Astrocyte of the spinal cord (primary cell): ENCODE measurements around the gene POU4F1.
A peak's percentile ranks its signal among the peaks of the same experiment; 100 is the strongest.

Experiments
- DNase-seq: peaks from one replicate; pipeline ENCODE4 v3.0.0; 2011; ENCODE audit warnings: low read depth, low spot score
- H3K4me3 ChIP-seq: 2 replicates; pipeline ENCODE4 v1.5.1; 2011; ENCODE audit warnings: low read depth, mild to moderate bottlenecking, low read length, moderate library complexity
- in situ Hi-C: cut with HindIII; loops from 2 replicates; pipeline ENCODE4 v1.10.0; 2017; ENCODE audit warnings: low sequenced_read_pairs
- TF ChIP-seq, protein P1 (sequence below): IDR thresholded peaks from 2 replicates; pipeline ENCODE4 v1.5.1; 2012; ENCODE audit warnings: low read depth, mild to moderate bottlenecking, low read length, inconsistent platforms

Gene POU4F1

DNA sequence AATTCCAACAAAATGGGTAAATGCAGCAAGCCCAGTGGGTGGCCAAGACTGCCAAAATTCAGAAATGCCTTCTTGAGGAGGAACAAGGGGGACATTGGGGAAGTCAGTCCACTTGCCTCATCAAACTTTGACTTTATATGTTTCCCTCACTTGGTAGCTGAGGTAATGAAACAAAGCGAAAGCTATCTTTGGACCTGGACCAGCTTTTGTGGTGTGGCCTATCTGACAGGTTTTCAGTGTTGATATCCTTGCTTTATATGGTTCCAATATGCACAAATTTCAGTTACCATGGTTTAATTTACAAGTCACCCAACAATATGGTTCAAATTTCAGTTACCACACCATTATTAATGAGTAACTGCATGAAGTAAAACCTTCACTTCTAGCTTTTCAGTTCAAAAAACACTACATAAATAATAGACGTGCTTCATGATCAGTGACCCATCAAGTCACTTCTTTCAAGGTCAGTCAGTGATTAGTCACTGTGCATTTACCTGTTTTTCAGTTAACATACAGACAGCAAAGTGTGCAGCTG, 17.7 kb upstream of the POU4F1 start:
- TF ChIP-seq, protein P1, sequence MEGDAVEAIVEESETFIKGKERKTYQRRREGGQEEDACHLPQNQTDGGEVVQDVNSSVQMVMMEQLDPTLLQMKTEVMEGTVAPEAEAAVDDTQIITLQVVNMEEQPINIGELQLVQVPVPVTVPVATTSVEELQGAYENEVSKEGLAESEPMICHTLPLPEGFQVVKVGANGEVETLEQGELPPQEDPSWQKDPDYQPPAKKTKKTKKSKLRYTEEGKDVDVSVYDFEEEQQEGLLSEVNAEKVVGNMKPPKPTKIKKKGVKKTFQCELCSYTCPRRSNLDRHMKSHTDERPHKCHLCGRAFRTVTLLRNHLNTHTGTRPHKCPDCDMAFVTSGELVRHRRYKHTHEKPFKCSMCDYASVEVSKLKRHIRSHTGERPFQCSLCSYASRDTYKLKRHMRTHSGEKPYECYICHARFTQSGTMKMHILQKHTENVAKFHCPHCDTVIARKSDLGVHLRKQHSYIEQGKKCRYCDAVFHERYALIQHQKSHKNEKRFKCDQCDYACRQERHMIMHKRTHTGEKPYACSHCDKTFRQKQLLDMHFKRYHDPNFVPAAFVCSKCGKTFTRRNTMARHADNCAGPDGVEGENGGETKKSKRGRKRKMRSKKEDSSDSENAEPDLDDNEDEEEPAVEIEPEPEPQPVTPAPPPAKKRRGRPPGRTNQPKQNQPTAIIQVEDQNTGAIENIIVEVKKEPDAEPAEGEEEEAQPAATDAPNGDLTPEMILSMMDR: no peak
- in situ Hi-C loops: no loop called here
- H3K4me3 ChIP-seq: no peak overlapping the region
- no peak for DNase-seq

DNA sequence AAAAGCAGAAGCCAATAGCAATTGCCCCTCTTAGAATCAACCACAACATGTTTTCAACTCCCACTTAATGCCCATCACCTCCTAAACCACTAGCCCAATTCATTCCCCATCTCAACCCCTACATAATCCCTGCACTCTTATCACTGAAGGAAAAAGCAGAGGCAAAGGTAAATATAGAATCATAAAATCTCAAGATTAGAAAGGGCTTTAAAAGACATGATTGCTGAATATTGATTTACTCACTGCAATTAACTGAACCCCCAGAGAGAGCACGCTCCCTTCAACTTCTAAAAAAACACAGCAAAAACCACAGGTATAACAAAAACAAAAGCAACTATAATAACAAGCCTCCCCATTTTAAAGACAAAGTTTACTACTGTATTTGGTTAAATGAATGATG, 15.1 kb upstream of the POU4F1 start:
- in situ Hi-C loops: no loop called here
- no peak overlapping the region for H3K4me3 ChIP-seq
- TF ChIP-seq, protein P1: no peak
- no peak for DNase-seq

DNA sequence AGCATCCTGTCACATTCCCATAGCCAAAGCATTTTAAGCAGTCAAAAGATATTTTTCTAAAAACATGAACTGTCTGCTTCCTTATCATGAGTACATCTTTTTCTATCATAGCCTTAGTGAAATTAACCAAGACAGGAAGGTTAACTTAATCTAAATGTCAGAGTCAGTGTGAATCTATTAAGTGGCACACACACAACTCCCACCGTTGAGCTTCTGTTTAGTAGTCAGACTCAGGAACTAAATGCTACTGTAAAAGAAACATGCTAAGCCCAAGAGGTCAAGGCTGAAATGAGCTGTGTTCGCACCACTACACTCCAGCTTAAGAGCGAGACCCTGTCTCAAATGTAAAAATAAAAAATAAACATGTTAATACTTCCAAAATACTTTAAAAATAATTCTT, 7.7 kb upstream of the POU4F1 start:
- TF ChIP-seq, protein P1: no peak
- in situ Hi-C loops: no loop called here
- no peak overlapping the region for H3K4me3 ChIP-seq
- no peak for DNase-seq

DNA sequence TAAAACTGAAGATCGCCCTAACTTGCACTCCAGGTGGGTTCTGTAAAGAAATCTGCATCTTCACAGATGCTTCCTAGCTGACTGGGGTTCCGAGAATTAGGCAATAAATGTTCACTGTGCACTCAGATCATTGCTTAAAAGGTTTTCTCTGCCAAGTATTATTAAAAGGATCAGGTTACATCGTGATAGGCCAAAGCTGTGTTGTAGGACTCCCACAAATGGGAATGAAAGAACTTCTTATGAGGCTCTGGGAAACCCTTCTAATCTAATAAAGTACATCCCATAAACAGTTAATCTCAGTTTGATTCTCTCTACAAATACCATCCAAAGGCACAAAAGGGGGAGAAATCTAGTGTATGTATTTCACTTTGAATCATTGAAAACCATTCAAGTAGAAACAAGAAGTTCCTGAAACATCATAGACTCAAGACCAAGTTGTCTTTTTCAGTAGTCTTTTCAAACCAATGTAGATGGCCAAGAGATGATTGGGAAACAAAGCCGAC, 7.1 kb upstream of the POU4F1 start:
- in situ Hi-C loops: no loop called here
- no peak for DNase-seq
- TF ChIP-seq, protein P1: no peak
- H3K4me3 ChIP-seq: no peak overlapping the region

DNA sequence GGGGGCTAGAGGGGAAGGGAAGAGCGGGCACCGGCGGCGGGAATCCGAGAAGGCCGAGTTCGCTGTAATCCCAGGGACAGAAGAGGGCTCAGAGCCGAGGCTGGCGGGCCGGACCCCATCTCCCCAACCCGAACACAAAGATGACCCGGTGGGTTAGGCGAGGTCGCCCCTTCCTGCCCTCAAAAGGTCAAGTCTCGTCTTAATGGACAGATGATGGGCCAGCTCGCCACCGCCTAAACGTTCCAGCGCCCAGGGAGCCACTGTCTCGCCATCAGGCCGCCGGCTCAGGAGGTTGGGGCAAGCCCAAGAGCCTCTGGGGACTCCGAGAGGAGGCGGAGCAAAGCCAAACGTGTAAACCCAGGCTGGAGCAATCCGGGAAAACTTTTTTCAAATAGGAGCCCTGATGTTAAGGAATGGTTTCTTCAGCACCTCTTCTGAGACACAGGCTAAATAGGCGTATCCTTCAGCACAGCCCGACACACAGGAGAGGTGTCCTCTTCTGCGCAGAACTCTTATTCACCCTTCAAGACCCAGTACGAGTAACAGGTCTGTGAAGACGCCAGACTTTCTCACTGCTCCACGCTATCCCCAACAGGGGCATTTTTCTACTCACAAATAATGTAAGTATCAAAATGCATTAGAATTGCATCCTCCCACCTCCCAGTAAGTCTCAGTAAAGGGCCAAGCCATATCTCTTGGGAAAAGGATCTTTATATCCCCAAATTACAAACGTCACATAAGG, 6.3 kb upstream of the POU4F1 start:
- peak overlapping the region; percentile 45 for H3K4me3 ChIP-seq
- DNase-seq: no peak
- TF ChIP-seq, protein P1: no peak
- in situ Hi-C loops: no loop called here

DNA sequence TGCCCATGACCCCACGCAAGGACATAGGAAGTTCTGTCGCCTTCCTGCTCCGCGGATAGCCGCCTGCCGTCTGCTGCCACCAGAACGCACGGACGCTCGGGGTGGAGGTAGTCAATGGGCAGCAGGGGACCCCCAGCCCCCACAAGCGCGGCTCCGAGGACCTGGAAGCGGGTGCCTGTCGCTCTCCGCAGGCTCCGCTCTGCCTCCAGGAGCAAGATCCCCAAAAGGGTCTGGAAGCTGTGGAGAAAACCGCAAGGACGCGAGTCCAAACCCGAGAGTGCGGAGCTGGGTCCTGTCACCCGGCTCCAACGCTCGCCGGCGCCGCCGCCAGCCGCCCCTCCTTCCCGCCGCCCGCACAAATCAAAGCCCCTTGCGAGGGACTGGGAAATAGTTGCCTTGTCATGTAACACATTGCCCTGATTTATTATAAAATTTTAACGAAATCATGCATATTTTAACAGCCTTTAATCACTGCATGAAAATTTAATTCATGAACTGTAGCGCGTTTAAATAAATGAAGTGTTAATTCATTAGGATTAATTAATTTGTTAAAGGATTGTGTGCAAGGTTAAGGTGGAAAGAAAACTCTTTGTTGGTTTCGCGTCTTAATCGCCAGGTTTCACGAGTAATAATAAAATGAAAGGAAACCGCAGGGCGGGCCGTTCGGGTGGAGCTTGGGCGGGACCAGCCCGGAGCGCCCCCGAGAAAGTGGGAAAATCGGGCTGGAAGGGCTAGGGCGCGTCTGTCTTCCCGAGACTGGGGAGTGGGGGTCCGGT, 5.5 kb upstream of the POU4F1 start:
- no peak for DNase-seq
- in situ Hi-C loops: no loop called here
- TF ChIP-seq, protein P1: no peak
- peak overlapping the region; percentile 45 for H3K4me3 ChIP-seq
